ENCODE data around the gene TESK2.
"Not testable (repeated sequence)": the region's sequence is repeated elsewhere in the genome, so short reads cannot be mapped to it uniquely, and the experiment has no call there.

The TESK2 gene

DNA sequence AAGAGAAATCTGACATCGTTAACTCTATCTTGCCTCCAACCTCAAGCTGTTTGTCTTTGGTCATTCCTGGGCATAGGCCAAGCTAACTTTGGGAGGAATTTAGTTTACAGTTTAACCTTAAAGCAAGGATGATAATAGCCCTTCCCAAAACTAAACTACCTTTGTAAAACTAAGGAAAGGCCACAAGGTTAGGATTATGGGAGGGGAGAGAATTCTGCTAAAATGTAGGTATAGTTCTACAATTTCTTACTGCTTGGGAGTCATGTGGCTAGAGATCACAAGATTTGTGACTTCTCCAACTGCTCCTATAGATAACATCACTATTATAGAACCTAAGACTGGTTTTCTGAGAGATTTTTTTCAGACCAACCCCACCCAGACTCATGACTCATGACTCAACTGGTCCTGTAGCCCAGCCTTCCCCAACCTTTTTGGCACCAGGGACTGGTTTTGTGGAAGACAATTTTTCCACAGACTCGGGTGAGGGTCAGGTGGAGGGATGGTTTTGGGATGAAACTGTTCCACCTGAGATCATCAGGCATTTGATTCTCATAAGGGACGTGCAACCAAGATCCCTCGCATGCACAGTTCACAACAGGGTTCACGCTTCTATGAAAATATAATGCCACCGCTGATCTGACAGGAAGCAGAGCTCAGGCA, 80.0 kb downstream of the TESK2 start:
- DNase-seq = no peak

DNA sequence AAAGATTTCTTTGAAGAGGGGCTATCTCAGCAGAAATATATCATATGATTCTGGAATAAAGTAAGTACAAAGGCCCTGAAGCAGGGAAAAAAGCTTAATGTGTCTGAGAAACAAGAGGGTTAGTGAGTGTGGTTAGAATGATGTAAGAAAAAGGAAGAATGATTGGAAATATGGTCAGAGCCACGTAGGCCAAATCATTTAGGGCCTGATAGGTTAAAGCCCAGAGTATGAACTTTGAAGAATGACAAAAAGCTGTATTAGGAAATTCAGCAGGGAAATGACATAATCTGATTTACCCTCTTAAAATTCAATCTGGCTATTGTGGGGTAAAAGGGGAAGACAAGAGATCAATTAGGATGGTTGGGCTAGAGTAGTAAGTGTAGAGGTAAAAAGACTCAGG, 81.7 kb downstream of the TESK2 start:
- no peak for DNase-seq

DNA sequence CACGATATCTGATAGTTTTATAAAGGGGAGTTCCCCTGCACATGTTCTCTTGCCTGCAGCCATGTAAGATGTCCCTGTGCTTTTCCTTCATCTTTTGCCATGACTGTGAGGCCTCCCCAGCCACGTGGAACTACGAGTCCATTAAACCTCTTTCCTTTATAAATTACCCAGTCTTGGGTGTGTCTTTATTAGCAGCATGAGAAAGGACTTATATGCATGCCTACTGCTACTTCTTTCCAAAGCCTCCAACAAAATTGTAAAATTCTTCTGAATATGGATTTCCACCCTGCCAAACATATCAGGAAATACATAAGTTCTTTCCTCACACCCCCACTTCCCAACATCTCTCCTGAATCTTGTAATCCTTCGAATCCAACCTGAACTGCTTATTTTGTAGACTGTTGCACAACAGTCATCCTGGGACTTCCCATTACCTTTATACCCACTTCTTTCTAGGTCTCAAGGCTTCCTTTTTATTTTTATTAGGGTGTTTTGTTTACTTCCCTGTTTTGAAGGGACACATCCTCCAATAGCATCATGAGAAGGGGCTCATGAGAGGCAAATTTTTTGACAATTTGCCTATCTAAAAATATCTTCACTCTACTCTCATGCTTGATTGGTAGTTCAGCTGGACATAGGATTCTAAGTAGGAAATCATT, 83.2 kb downstream of the TESK2 start:
- DNase-seq = no peak

DNA sequence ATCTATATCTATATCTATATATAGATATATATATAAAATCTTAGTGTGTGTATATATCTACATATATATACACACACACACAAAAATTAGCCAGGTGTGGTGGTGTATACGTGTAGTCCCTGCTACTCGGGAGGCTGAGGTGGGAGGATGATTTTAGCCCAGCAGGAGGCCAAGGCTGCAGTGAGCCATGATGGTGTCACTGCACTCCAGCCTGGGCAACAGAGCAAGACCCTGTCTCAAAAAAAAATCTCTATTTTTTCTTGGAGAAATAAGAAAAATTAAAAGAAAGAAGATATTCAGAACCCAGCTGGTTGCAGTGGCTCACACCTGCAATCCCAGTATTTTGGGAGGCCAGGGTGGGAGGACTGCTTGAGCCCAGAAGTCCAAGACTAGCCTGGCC, 85.3 kb downstream of the TESK2 start:
- no peak for DNase-seq

DNA sequence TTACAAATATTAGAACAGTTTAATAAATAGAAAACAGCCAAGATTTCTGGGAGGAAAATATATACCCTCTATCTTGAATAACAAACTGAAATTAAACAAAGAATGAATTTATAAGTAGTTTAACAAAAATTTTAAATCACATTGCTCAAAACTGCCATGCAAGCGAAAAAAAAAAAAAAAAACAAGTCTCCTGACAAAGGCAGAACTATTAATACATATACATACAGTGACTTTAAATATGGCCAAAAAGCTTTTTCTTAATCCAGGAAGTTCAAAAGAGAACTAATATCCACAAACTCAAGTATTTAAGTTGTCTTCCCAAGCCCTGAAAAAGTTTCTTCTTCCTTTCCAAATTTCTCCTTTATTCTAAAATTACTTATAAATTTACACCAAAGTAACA, 87.2 kb downstream of the TESK2 start:
- no peak for DNase-seq

DNA sequence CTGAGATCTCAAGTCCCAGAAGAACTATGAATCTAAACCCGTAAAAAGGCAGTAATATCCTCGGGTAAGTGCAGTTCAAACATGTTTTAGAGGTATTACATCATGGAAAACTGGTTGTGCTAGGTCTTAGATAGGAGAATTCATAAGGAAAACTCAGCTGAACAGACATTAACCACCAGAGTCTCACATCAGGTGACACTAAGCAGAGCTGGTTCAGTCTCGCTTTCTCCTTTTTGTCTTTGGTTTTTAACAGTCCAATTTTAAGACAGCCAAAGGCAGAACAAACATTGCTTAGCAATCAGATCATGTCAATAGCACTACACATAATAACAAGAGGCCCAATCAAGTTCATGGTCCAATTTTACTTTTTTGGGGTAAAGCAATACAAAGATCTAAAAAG, 87.7 kb downstream of the TESK2 start:
- no peak for DNase-seq

DNA sequence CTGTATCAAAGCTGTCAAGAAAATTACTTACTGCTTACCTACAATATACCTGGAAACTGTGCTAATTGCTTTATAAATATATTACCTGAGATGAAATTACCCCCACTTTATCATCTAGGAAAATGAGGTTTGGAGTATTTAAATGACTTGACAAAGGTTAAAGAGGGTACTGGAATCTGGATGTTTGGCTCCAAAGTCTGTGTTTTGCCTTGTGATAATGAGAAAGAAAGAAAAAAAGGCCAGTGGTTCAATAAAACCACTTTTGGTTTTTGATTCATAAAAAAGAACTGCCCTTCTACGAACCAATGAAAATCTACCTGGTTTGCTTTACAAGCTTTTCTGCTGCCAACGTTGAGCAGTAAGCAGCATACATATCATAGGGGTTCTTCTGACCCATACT, 89.4 kb downstream of the TESK2 start:
- DNase-seq = no peak

DNA sequence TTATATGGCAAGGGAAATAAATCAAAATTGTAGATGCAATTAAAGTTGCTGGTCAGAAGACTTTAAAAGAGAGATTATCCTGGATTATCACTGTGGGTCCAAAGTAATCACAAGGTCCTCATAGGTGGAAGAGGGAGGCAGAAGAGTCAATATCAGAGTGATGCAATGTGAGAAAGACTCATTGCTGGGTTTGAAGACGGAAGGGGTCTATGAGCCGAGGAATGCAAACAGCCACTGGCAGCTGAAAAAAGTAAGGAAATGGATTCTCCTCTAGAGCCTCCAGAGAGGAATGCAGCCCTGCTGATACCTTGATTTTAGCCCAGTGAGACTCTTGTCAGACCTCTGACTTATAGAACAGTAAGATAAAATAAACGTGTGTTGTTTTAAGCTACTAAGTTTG, 90.9 kb downstream of the TESK2 start:
- DNase-seq = no peak

DNA sequence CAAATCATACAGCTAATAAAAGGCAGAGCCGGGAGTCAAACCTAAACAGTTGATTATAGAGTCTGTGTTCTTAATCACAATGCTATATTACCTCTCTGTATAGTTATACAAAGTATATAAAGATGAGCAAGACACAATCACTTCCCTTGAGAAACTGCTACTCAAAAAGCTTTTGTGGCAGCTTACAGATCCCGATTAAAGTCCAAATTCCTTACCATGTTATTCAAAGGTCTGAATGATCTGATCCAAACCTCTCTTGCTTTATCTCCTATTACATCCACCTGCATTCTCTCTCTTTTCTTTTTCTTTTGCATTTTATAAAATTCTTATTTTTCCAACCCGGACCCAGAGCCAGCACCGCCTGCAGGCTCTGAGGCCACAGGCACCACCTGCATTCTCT, 93.7 kb downstream of the TESK2 start:
- DNase-seq = no peak

DNA sequence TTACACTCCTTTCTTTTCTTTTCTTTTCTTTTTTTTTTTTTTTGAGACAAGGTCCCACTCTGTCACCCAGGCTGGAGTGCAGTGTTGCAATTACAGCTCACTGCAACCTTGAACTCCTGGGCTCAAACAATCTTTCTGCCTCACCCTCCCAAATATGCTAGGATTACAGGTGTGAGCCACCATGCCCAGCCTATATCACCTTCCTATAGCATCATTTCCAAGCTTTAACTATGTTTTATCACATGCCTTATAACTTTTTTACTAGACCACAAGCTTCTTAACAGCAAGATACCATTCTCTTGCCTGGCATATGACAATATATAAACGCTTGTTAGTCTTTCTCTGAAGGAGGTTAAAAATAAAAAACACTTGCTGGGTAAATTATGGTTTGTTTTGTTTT, 95.4 kb downstream of the TESK2 start:
- no peak for DNase-seq

DNA sequence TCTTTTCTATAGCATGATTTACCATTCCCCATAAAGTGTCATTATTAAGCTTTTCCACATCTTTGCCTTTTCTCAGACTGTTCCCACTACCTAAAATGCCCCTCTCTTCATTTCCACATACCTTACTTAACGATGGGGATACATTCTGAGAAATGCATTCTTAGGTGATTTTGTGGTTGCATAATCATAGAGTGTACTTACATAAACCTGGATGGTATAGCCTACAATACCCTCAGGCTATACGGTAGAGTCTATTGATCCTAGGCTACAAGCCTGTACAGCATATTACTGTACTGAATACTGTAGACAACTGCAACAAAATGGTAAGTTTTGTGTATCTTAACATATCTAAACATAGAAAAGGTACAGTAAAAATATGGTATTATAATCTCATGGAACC, 95.9 kb downstream of the TESK2 start:
- DNase-seq = no peak

DNA sequence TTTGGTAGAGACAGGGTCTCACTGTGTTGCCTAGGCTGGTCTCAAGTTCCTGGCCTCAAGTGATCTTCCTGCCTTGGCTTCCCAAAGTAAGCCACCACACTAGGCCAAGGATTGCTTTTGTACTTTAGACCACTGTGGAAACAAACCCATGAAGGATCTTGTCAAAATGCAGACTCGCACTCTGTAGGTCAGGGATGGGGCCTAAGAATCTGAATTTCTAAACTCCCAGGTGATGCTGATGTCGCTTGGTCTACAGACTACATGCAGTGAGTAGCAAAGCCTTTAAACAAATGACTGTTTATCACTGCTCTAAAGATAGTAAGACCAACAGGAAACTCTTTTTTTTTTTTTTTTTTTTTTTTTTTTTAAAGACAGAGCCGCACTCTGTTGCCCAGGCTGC, 96.6 kb downstream of the TESK2 start:
- no peak for DNase-seq

DNA sequence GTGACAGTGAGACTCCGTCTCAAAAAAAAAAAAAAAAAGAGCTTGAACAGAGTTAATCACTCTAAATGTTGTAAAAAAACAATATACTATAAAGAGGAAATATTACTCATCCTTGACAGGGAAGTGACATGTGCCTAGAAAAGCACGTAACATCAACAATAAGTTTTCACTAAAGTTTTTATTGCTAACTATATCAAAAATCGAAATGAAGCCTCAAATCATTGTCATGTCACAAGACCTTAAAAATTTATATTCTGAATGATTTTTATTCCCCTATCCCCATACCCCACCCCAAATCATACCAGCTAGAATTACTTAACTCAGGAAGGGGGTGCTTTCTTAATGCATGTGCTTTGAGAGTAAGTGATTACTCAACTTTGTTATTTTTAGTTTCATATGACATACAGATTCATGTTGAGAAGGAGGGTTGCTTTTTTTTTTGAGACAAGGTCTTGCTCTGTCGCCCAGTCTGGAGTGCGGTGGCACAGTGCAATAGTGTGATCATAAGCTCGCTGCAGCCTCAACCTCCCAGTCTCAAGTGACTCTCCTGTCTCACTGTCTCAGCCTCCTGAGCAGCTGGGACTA, 97.2 kb downstream of the TESK2 start:
- DNase-seq = no peak

DNA sequence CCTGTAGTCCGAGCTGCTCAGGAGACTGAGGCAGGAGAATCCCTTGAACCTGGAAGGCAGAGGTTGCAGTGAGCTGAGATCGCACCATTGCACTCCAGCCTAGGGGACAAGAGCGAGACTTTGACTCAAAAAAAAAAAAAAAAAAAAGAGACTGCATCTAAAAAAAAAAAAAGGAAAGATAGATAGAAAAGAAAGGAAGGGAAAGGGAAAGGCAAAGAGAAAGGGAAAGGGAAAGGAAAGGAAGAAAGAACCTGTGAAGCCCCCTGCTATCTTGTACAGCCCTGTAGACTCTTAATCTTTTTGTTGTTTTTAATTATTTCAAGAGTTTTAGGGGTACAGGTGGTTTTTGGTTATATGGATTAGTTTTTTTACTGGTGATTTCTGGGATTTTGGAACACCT, 104.7 kb downstream of the TESK2 start:
- no peak for DNase-seq

DNA sequence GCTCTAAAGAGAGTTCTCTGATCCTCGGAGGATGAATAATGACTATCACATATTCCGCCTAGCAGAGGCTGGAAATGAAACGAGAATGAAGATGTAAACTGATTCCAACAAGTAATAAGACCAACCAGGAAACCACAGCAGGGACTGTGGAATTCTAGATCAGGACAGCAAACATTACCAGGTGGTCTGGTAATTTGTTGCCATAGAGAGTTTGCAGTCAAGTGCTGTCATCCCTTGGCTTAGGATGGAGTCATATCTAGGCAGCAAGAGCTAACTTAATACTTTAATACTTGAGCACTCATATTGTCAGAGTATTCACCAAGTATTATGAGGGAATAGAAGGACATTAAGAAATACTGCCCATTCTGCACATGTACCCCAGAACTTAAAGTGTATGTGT, 105.7 kb downstream of the TESK2 start:
- no peak for DNase-seq

DNA sequence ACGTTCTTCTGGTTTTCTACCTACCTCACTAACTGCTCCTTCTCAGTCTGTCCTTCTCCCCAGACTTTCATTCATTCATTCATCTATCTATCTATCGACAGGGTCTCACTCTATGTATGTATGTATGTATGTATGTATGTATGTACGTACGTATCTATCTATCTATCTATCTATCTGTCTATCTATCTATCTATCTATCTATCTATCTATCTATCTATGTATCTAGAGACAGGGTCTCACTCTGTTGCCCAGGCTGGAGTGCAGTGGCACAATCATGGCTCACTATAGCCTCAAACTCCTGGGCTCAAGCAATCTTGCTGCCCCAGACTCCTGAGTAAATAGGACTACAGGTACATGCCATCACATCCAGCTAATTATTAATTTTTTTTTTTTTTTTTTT, 106.8 kb downstream of the TESK2 start:
- DNase-seq = not testable (repeated sequence)

DNA sequence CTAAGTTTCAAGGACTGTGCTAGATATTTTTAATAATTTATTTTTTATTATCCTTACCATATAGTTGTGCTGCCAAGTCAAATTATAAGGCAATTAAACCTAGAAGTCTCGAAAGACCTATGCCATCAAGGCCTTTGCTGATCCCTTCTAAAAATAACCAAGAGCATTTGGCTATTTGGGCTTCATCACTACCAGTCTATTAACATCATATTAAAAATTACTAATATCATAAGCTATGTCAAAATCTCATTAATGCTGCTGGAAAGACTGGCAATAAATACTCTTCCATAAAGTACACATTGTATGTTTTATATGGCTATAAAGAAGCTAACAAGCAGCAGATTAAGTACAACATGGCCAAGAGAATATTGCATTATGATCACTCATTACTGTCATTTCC, 107.8 kb downstream of the TESK2 start:
- DNase-seq = no peak

DNA sequence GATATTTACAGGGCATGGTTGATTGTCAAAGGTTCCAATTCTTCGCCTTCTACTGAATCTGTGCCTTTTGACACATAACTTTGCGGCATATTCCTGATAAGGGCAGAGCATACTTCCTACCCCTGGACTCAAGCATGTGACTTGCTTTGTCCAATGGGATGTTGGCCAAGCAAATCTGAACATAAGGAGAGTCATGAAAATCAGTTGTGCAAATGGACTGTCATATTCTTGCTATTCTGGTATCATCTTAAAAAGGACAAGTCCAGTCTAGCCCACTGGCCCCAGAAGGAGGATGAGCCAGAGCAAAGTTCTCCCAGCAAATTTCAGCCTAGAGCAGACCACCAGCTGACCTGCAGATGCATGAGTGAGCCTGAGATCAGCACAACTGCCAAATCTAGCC, 109.7 kb downstream of the TESK2 start:
- no peak for DNase-seq

DNA sequence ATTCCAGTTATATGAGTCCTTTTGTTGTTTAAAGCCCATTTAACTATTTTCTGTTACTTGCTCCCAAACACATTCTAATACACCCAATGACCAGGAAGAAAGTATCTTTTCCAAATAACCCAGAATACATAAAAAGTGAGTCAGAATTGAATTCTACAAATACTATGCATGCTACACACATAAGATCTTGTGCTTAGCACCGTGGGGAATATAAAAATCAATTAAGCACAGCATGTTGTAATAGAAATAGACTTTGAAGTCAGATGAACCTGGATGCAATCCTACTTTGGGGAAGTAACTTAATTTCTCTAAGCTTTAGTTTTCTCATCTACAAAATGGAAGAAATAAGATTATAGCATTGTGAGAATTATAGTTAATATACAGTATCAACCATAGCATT, 110.2 kb downstream of the TESK2 start:
- no peak for DNase-seq

DNA sequence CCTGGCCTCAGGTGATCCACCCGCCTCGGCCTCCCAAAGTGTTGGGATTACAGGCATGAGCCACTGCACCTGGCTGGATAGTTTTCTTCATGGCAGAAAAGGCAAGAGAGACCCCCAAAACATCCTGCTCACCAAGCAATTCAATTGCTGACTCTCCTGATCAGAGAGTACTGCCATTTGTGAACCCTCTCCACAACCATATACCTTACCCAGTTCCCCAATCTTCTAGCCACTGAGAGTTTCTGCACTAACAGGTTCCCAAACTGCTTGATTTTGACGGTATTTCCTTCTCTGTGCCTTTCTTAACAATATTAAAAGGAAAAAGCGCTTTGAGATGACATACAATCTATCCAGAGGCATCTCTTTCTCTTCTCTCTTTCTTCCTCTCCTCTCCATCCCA, 110.8 kb downstream of the TESK2 start:
- DNase-seq = no peak

DNA sequence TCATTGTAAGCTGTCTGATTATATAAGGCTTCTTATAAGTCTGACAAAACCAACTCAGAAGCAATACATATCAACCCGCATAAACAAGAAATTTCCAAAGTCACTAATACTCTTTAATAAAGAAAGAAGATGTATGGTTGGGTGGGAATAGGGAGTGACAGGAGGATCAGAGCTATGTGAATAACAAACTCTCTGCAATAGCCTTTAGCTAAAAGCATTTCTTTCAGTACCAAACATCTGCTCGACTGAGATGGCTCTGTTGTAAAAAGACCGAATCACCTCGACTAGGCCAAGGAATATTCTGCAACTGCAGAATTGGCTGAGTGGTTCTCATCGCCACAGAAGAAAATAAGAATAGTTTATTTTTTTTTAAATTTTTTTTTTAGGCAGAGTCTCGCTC, 111.4 kb downstream of the TESK2 start:
- DNase-seq = no peak

DNA sequence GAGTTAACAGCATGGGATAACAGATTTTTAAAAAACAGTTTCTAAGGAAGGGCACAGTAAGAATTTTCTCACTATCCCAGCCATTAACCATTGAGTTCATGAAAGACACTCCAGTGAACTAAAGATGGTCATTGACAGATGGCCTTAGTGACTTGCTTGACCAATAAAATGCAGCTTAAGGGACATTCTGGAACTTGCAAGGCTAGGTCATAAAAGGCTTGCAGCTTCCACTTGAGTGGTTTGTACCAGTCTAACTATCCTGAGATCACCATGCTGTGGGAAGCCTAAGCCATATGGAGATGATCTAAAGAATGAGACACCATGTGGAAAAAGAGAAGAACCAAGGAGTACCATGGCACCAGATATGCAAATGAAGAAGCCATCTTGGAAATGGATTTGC, 112.8 kb downstream of the TESK2 start:
- DNase-seq = no peak

DNA sequence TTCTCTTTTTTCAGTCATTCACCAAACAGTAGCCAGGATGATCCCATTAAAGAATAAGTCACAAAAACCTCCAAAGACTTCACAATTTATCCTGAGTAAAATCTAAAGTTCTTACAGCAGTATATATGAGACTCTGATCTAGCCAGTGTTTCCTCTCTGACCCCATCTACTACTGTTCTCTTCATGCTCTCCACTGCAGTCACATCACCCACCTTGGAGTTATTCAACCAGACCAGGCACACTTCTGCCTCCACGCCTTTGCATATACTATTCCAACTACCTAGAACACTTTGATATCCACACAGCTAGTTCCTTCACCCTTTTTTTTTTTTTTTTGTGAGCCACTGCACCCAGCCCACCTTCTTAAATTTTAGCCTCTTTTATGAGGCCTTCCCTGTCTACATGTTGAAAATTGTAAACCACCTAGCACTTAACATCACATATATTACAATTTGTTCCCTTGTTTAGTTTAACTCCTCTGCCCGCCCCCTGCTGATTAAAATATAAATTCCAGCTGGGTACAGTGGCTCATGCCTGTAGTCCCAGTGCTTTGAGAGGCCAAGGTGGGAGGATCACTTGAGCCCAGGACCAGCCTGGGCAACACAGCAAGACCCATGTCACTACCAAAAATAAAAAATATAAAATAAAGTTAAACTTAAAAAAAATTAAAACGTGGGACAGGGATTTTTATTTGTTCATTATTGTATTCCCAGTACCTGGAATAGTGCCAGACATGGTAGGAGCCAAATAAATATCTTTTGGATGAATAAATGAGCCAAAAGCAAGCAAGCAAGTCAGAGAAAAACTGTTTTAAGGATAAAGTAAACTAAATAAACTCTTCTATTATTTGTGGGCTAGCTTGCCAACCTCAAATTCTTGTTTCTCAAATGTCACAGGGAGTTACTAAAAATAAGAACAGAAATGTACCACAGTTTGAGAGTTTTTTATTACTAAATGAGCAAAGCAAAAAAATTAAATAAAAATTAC, 115.6 kb downstream of the TESK2 start:
- no peak for DNase-seq

DNA sequence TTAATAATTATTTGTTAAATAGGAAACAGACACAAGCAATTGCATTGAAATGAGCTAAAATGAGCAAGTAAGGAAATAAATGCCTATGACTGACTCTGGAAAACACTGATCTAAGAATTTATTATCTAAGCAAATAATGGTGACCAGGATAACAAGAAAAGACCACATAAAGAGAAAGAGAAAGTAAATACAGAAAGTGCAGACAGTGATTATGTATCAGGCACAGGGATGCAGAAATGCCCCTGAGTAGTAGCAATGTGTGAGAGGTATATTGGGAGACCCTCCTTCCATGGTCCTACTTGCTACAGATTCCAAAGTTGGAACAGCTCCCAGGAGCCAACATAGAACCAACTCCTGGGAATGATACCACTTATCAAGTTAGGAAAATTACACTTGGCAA, 117.4 kb downstream of the TESK2 start:
- DNase-seq = no peak
